Testis (tissue), 3 donors: ENCODE data around the gene SPATA13. TPM values are rescaled to one million over a fixed set of nuclear protein-coding genes. Genes with fewer than 3 reads are reported as not detected.
A peak's percentile ranks its signal among the peaks of the same experiment; 100 is the strongest.

Experiments
- DNase-seq: peaks from one replicate; pipeline ENCODE4 v3.0.0-alpha.2; 2019
- H3K27ac ChIP-seq, 2 donors: fragments of 200-600 bp; sonication (generic); one replicate each; pipeline ENCODE4 v1.5.1; 2019
- H3K27me3 ChIP-seq: fragments of 200-600 bp; sonication (generic); one replicate; pipeline ENCODE4 v1.5.1; 2019
- H3K36me3 ChIP-seq: fragments of 200-600 bp; sonication (generic); one replicate; pipeline ENCODE4 v1.5.1; 2017; ENCODE audit warnings: low read depth; ENCODE audit errors: missing control alignments
- H3K4me1 ChIP-seq: fragments of 200-600 bp; sonication (generic); one replicate; pipeline ENCODE4 v1.5.1; 2019
- H3K4me3 ChIP-seq, 2 donors: fragments of 200-600 bp; sonication (generic); one replicate each; pipeline ENCODE4 v1.5.1; 2017 to 2019
- H3K9me3 ChIP-seq: fragments of 200-600 bp; sonication (generic); one replicate; pipeline ENCODE4 v1.5.1; 2017
- CTCF ChIP-seq, 3 experiments: fragments of 450-650 bp in 2 of 3; fragments of 200-600 bp in 1 of 3; sonication (generic) in 1 of 3; IDR thresholded peaks; one replicate each; pipeline ENCODE4 v1.5.1; 2016 to 2019; ENCODE audit warnings: antibody characterized with exemption in 3 of 3, mild to moderate bottlenecking in 2 of 3, moderate library complexity in 1 of 3
- POLR2A ChIP-seq: fragments of 450-650 bp; IDR thresholded peaks from one replicate; pipeline ENCODE4 v1.6.1; 2017; ENCODE audit warnings: antibody characterized with exemption, mild to moderate bottlenecking, moderate library complexity
- WGBS, 2 donors: methylation state at CpG; one replicate each; pipeline ENCODE4 v1.1.5; 2018; 5-methylcytosine and 5-hydroxymethylcytosine counted together
- intact Hi-C: fragments of 100-400 bp; cut with DNase I; formaldehyde crosslinking; loops from one replicate; pipeline ENCODE4 v1.15.1; 2023; ENCODE audit warnings: low total_unique reads
- polyA plus RNA-seq: library from polyadenylated mRNA; stranded (reverse); fragments of 350-450 nt; fragmentation: Illumina TruSeq; extraction: RNeasy Lipid Tissue Mini Kit (QIAGEN cat#74804); gene quantifications from one replicate; pipeline ENCODE4 v1.2.3, GENCODE V29; 2014; ENCODE audit warnings: low read depth, low replicate concordance; ENCODE audit not compliant: insufficient read depth
- total RNA-seq, 2 donors: library from RNA; depleted of rRNA; stranded (reverse); fragments of >200 nt; gene quantifications; one replicate each; pipeline ENCODE4 v1.2.3, GENCODE V29; 2016

The SPATA13 gene
- total and polyA plus RNA-seq, 3 donors from 2014 or later: 12.9 to 35.6 (median 30.6) TPM

GRCh38 chr13:24263632-24264031, 103.1 kb downstream of the SPATA13 start:
- intact Hi-C loops: no loop called here
- DNase-seq: no peak
- no peaks in the 10 kb centered on the region for H3K9me3 ChIP-seq
- H3K27me3 ChIP-seq: no peaks in the 10 kb centered on the region
- 28 to 31% methylated on average over 4 of the region's 4 CpGs for WGBS, 2 donors
- peaks cover 15% of the 10 kb centered on the region for H3K4me1 ChIP-seq
- TF ChIP-seq CTCF (IDR thresholded peaks at IDR 0.05): no peak
- TF ChIP-seq POLR2A: no peak
- H3K4me3 ChIP-seq: no peak overlapping the region
- no peaks in the 10 kb centered on the region for H3K36me3 ChIP-seq
- H3K27ac ChIP-seq: peak overlapping the region; percentile 1 to 66

- peaks cover 16% of the 10 kb centered on the region for H3K4me1 ChIP-seq
These were observed 104.5 kb downstream of the SPATA13 start for GRCh38 chr13:24264976-24265375.

GRCh38 chr13:24265453-24265852, 104.9 kb downstream of the SPATA13 start:
- peak; percentile 8 for DNase-seq
- Histone ChIP-seq H3K4me1 (peaks cover 19% of the 10 kb centered on the region), H3K27me3 (no peaks in the 10 kb centered on the region), H3K9me3 (no peaks in the 10 kb centered on the region), H3K4me3 (no peak overlapping the region), H3K27ac (no peak overlapping the region), H3K36me3 (no peaks in the 10 kb centered on the region)
- TF ChIP-seq POLR2A (no peak), CTCF (IDR thresholded peaks at IDR 0.05) (no peak)
- intact Hi-C loops: no loop called here
- WGBS, 2 donors: 74 to 85% methylated on average over 3 of the region's 3 CpGs

More at GRCh38 chr13:24264976-24265375, 104.5 kb downstream of the SPATA13 start:
- no peaks in the 10 kb centered on the region for H3K9me3 ChIP-seq
- intact Hi-C loops: no loop called here
- no peak for TF ChIP-seq POLR2A
- TF ChIP-seq CTCF (IDR thresholded peaks at IDR 0.05): no peak
- WGBS, 2 donors: 75 to 82% methylated on average over 6 to 8 of the region's 8 CpGs
- DNase-seq: peak; percentile 21
- no peaks in the 10 kb centered on the region for H3K27me3 ChIP-seq
- H3K27ac ChIP-seq: no peak overlapping the region
- no peak overlapping the region for H3K4me3 ChIP-seq
- H3K36me3 ChIP-seq: no peaks in the 10 kb centered on the region

- intact Hi-C loops: no loop called here
- Histone ChIP-seq H3K9me3 (no peaks in the 10 kb centered on the region), H3K27ac (peak overlapping the region; percentile 32 to 80), H3K4me1 (peaks cover 24% of the 10 kb centered on the region), H3K27me3 (no peaks in the 10 kb centered on the region), H3K4me3 (no peak overlapping the region), H3K36me3 (no peaks in the 10 kb centered on the region)
- 44 to 59% methylated on average over 3 of the region's 3 CpGs for WGBS, 2 donors
- DNase-seq: peak; percentile 34
- TF ChIP-seq POLR2A: no peak
- TF ChIP-seq CTCF (IDR thresholded peaks at IDR 0.05): no peak
These were observed 106.8 kb downstream of the SPATA13 start for GRCh38 chr13:24267274-24267673.

GRCh38 chr13:24267801-24268200, 107.3 kb downstream of the SPATA13 start:
- Histone ChIP-seq H3K4me1 (peaks cover 29% of the 10 kb centered on the region), H3K36me3 (no peaks in the 10 kb centered on the region), H3K27me3 (no peaks in the 10 kb centered on the region), H3K9me3 (no peaks in the 10 kb centered on the region), H3K27ac (peak overlapping the region; percentile 32 to 80), H3K4me3 (no peak overlapping the region)
- intact Hi-C loops: no loop called here
- WGBS, 2 donors: 79 to 84% methylated on average over 2 of the region's 2 CpGs
- DNase-seq: no peak
- TF ChIP-seq CTCF (IDR thresholded peaks at IDR 0.05): no peak
- no peak for TF ChIP-seq POLR2A
